Kidney (tissue), 14 donors: ENCODE data around the gene CCDC174. TPM values are rescaled to one million over a fixed set of nuclear protein-coding genes. Genes with fewer than 3 reads are reported as not detected.

ENCODE experiments used
- DNase-seq, 5 donors: peaks; one replicate each; pipeline ENCODE4 v3.0.0-alpha.2; 2013 to 2020
- FAIRE-seq: peaks from 2 replicates; lab custom pipeline; 2012; peaks lifted over from hg19 to GRCh38; lab: Jason Lieb, UNC
- H3K27ac ChIP-seq, 2 donors: one replicate each; pipeline ENCODE4 v1.7.0; 2013; ENCODE audit warnings: low read depth in 2 of 2, low read length in 2 of 2, inconsistent platforms in 1 of 2
- H3K27me3 ChIP-seq: one replicate; pipeline ENCODE4 v1.7.1; 2013; ENCODE audit warnings: low read length, inconsistent platforms; ENCODE audit not compliant: control insufficient read depth, insufficient read depth
- H3K36me3 ChIP-seq, 3 donors: one replicate each; pipeline versions ENCODE4 v1.7.0 to v1.7.1; 2013; ENCODE audit warnings: low read length in 3 of 3, control low read depth in 1 of 3, inconsistent platforms in 1 of 3; ENCODE audit not compliant: insufficient read depth in 3 of 3, control insufficient read depth in 2 of 3
- H3K4me1 ChIP-seq, 3 donors: one replicate each; pipeline versions ENCODE4 v1.7.0 to v1.7.1; 2013; ENCODE audit warnings: low read length in 3 of 3, inconsistent platforms in 1 of 3, low read depth in 1 of 3; ENCODE audit not compliant: control insufficient read depth in 2 of 3, insufficient read depth in 2 of 3
- H3K4me3 ChIP-seq, 3 donors: one replicate each; pipeline versions ENCODE4 v1.7.0 to v1.8.1; 2013; ENCODE audit warnings: low read length in 3 of 3, control low read depth in 1 of 3, inconsistent platforms in 1 of 3
- H3K9ac ChIP-seq, 3 donors: one replicate each; pipeline versions ENCODE4 v1.7.0 to v1.7.1; 2013; ENCODE audit warnings: low read length in 3 of 3, control low read depth in 1 of 3, inconsistent platforms in 1 of 3
- H3K9me3 ChIP-seq, 3 donors: one replicate each; pipeline versions ENCODE4 v1.7.0 to v1.7.1; 2013; ENCODE audit warnings: low read length in 3 of 3, control low read depth in 1 of 3, inconsistent platforms in 1 of 3; ENCODE audit not compliant: control insufficient read depth in 2 of 3, insufficient read depth in 1 of 3
- intact Hi-C: fragments of 100-400 bp; cut with DNase I; formaldehyde crosslinking; loops from one replicate; pipeline ENCODE4 v1.11.1; 2022
- polyA plus RNA-seq: library from polyadenylated mRNA; stranded (reverse); fragments of 350-450 nt; fragmentation: Illumina TruSeq; extraction: RNeasy Lipid Tissue Mini Kit (QIAGEN cat#74804); gene quantifications from one replicate; pipeline ENCODE4 v1.2.3, GENCODE V29; 2014; ENCODE audit warnings: low read depth, low replicate concordance; ENCODE audit not compliant: insufficient read depth
- total RNA-seq: library from RNA; stranded (reverse); fragmentation: NEBNext Ultra II Directional; extraction: Animal tissue kit (Norgen Biotek cat#: 25700); gene quantifications from one replicate; pipeline ENCODE4 v1.2.1, GENCODE V29; 2021
- TF ChIP-seq, protein P1 (sequence below): IDR thresholded peaks from 3 replicates; pipeline ENCODE4 v1.5.1; 2012; ENCODE audit warnings: mild to moderate bottlenecking, moderate library complexity, borderline replicate concordance; ENCODE audit not compliant: insufficient read depth; ENCODE audit errors: extremely low read depth
- donor health status: control.
- donor health status: control.
- donor health status: control.
- donor health status: control.
- donor health status: control.
- donor health status: DM: yes; HTN: yes; CAD: no.
- donor health status: Normal renal cell carcinoma (clear cell type).

Gene CCDC174
- total and polyA plus RNA-seq, 2 donors from 2014 or later: 21.9 to 24.7 TPM

DNA sequence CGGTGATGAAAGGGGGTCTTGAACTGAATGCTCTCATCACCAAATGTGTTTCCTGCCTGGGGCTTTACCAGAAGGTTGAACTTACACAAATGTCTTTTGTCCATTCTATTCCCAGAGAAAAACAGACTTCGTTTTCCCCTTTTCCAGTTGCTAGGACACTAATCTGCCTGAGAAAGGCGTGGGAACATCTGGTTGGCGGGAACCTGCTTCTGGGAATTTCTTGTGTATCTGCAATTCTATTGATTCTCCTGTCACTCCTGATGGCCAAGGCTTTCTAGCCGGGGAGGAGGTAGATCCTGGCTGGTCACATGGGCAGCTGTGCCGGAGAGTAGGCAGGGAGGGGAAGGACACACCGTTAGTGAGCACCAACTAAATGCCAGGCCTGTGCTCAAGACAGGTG lies 31.1 kb upstream of the CCDC174 start:
- peaks cover 0 to 7% (median 0%) of the 10 kb centered on the region in 3 donors for H3K4me1 ChIP-seq
- TF ChIP-seq, protein P1, sequence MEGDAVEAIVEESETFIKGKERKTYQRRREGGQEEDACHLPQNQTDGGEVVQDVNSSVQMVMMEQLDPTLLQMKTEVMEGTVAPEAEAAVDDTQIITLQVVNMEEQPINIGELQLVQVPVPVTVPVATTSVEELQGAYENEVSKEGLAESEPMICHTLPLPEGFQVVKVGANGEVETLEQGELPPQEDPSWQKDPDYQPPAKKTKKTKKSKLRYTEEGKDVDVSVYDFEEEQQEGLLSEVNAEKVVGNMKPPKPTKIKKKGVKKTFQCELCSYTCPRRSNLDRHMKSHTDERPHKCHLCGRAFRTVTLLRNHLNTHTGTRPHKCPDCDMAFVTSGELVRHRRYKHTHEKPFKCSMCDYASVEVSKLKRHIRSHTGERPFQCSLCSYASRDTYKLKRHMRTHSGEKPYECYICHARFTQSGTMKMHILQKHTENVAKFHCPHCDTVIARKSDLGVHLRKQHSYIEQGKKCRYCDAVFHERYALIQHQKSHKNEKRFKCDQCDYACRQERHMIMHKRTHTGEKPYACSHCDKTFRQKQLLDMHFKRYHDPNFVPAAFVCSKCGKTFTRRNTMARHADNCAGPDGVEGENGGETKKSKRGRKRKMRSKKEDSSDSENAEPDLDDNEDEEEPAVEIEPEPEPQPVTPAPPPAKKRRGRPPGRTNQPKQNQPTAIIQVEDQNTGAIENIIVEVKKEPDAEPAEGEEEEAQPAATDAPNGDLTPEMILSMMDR: no peak
- no peak for FAIRE-seq
- H3K9ac ChIP-seq: no peak overlapping the region
- H3K36me3 ChIP-seq: no peaks in the 10 kb centered on the region
- no peaks in the 10 kb centered on the region for H3K9me3 ChIP-seq
- DNase-seq: no peak
- no peak overlapping the region for H3K27ac ChIP-seq
- no peak overlapping the region for H3K4me3 ChIP-seq
- intact Hi-C loops: no loop called here
- H3K27me3 ChIP-seq: no peaks in the 10 kb centered on the region

DNA sequence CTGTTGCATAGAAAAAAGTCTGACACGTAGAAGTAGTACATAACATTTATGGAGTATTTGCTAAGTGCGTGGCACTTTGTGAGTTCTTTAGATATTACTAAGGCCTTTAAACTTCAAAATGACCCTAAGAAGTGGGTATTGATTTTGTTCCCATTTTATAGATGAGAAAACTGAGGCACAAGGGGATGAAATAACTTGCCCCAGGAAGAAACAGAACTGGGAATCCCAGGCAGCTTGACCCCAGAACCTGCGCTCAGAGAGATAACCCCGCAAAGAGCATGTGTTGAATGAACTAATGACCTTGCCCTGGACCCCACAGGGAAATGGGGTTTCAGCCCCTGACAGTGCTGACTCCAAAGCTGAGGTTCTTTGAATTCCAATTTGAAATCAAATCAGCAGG lies 30.5 kb upstream of the CCDC174 start:
- no peaks in the 10 kb centered on the region for H3K27me3 ChIP-seq
- intact Hi-C loops: no loop called here
- no peak for FAIRE-seq
- H3K9ac ChIP-seq: no peak overlapping the region
- H3K9me3 ChIP-seq: no peaks in the 10 kb centered on the region
- H3K27ac ChIP-seq: no peak overlapping the region
- TF ChIP-seq, protein P1: no peak
- no peak overlapping the region for H3K4me3 ChIP-seq
- DNase-seq: no peak
- H3K4me1 ChIP-seq: peaks cover 0 to 7% (median 0%) of the 10 kb centered on the region in 3 donors
- H3K36me3 ChIP-seq: no peaks in the 10 kb centered on the region

DNA sequence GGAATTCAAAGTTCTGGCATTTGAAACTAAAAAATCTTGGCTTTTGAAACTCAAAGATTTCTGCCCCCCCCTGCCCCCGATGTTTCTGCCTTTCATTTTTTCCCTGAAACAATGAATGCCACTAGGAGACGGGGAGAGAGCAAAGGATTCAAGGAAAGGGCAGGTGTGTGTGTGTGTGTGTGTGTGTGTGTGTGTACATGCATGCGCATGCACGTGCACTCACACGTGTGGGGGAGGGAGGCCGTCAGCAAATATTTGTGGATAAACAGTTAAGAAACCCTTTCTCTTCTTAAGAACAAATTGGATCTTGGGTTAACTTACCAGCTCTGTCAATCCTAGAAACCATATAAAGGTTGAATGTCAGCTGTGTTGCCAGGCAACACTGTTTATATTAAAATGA lies 29.2 kb upstream of the CCDC174 start:
- Histone ChIP-seq H3K36me3 (no peaks in the 10 kb centered on the region), H3K4me3 (no peak overlapping the region), H3K9ac (no peak overlapping the region), H3K9me3 (no peaks in the 10 kb centered on the region), H3K27ac (no peak overlapping the region), H3K4me1 (peaks cover 0 to 7% (median 0%) of the 10 kb centered on the region in 3 donors), H3K27me3 (no peaks in the 10 kb centered on the region)
- intact Hi-C loops: no loop called here
- no peak for DNase-seq
- FAIRE-seq: no peak
- TF ChIP-seq, protein P1: no peak

DNA sequence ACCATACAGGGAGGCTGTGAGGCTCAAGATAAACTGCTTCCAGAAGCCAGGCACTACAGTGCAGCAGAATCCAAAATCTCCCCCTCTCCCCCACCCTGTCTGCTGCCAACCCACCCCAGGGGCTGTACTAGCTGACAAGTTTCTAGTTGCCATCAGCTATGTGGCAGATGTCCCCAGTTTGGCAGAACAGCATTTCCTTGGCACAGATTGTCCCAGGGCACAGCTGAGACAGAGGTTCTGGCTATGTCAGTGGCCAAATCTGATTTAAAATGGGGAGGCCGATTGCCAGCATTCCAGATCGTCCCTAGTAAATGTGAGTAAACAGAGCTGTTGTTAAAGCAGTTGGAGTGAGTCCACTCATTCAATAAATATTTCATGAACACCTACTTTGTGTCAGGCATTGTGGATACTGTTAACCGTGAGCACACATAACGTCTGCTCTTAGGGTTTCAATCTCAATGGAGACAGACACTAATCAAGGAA lies 28.0 kb upstream of the CCDC174 start:
- no peak overlapping the region for H3K4me3 ChIP-seq
- intact Hi-C loops: no loop called here
- DNase-seq (no peak), FAIRE-seq (no peak)
- TF ChIP-seq, protein P1: no peak
- no peaks in the 10 kb centered on the region for H3K36me3 ChIP-seq
- peaks cover 0 to 7% (median 0%) of the 10 kb centered on the region in 3 donors for H3K4me1 ChIP-seq
- H3K9me3 ChIP-seq: no peaks in the 10 kb centered on the region
- H3K9ac ChIP-seq: no peak overlapping the region
- H3K27me3 ChIP-seq: no peaks in the 10 kb centered on the region
- H3K27ac ChIP-seq: peak overlapping the region; percentile 54 to 59
